Parathyroid adenoma (tissue), 2 donors: Measurements from ENCODE around the gene RTN4IP1.

Source experiments
- H2AFZ ChIP-seq: fragments of 300-600 bp; sonication (generic); one replicate; pipeline ENCODE4 v1.7.0; 2017; ENCODE audit warnings: antibody characterized with exemption, mild to moderate bottlenecking
- H3K27ac ChIP-seq: fragments of 300-600 bp; sonication (generic); one replicate; pipeline ENCODE4 v1.7.0; 2017
- H3K27me3 ChIP-seq: fragments of 300-600 bp; sonication (generic); one replicate; pipeline ENCODE4 v1.7.0; 2017; ENCODE audit warnings: low read length; ENCODE audit not compliant: control insufficient read depth, insufficient read depth
- H3K36me3 ChIP-seq: fragments of 300-600 bp; sonication (generic); one replicate; pipeline ENCODE4 v1.7.0; 2017; ENCODE audit warnings: low read length; ENCODE audit not compliant: control insufficient read depth, insufficient read depth
- H3K4me1 ChIP-seq: fragments of 300-600 bp; sonication (generic); one replicate; pipeline ENCODE4 v1.7.0; 2017; ENCODE audit warnings: control low read depth
- H3K4me2 ChIP-seq: fragments of 300-600 bp; sonication (generic); one replicate; pipeline ENCODE4 v1.7.0; 2017; ENCODE audit warnings: low read length
- H3K4me3 ChIP-seq: fragments of 300-600 bp; sonication (generic); one replicate; pipeline ENCODE4 v1.7.0; 2017; ENCODE audit warnings: low read depth, low read length
- H3K79me2 ChIP-seq: fragments of 300-600 bp; sonication (generic); one replicate; pipeline ENCODE4 v1.7.0; 2017; ENCODE audit warnings: control low read depth
- H3K9ac ChIP-seq: fragments of 300-600 bp; sonication (generic); one replicate; pipeline ENCODE4 v1.7.0; 2017; ENCODE audit warnings: mild to moderate bottlenecking
- H3K9me3 ChIP-seq: fragments of 300-600 bp; sonication (generic); one replicate; pipeline ENCODE4 v1.7.0; 2017; ENCODE audit warnings: low read length; ENCODE audit not compliant: control insufficient read depth
- CTCF ChIP-seq: fragments of 300-600 bp; sonication (generic); IDR thresholded peaks from one replicate; pipeline ENCODE4 v1.7.0; 2017; ENCODE audit warnings: antibody characterized with exemption, mild to moderate bottlenecking
- donor health status: primary hyperparathyroidism.

RTN4IP1 gene

GRCh38 chr6:106617302-106617701, 12.0 kb downstream of the RTN4IP1 start:
- no peak overlapping the region for H3K4me3 ChIP-seq
- no peak overlapping the region for H2AFZ ChIP-seq
- no peaks in the 10 kb centered on the region for H3K27me3 ChIP-seq
- H3K4me1 ChIP-seq, result no peaks in the 10 kb centered on the region
- no peaks in the 10 kb centered on the region for H3K36me3 ChIP-seq
- no peaks in the 10 kb centered on the region for H3K9me3 ChIP-seq
- no peak overlapping the region for H3K27ac ChIP-seq
- no peak overlapping the region for H3K4me2 ChIP-seq
- no peak overlapping the region for H3K9ac ChIP-seq
- TF ChIP-seq CTCF, result no peak
- no peaks in the 10 kb centered on the region for H3K79me2 ChIP-seq

- Histone ChIP-seq H2AFZ (no peak overlapping the region), H3K36me3 (no peaks in the 10 kb centered on the region), H3K4me3 (no peak overlapping the region), H3K79me2 (no peaks in the 10 kb centered on the region), H3K27me3 (no peaks in the 10 kb centered on the region), H3K9ac (no peak overlapping the region), H3K9me3 (no peaks in the 10 kb centered on the region), H3K27ac (no peak overlapping the region), H3K4me2 (no peak overlapping the region), H3K4me1 (no peaks in the 10 kb centered on the region)
- TF ChIP-seq CTCF, result no peak
These were observed 14.6 kb downstream of the RTN4IP1 start for GRCh38 chr6:106614592-106615257.

- H3K27ac ChIP-seq, result no peak overlapping the region
- no peaks in the 10 kb centered on the region for H3K4me1 ChIP-seq
- no peaks in the 10 kb centered on the region for H3K9me3 ChIP-seq
- TF ChIP-seq CTCF, result no peak
- H3K79me2 ChIP-seq, result no peaks in the 10 kb centered on the region
- no peak overlapping the region for H2AFZ ChIP-seq
- H3K27me3 ChIP-seq, result no peaks in the 10 kb centered on the region
- H3K4me2 ChIP-seq, result no peak overlapping the region
- H3K9ac ChIP-seq, result no peak overlapping the region
- H3K36me3 ChIP-seq, result no peaks in the 10 kb centered on the region
- H3K4me3 ChIP-seq, result no peak overlapping the region
These were observed 15.1 kb downstream of the RTN4IP1 start for GRCh38 chr6:106614166-106614565.

GRCh38 chr6:106613590-106613989, 15.7 kb downstream of the RTN4IP1 start:
- no peak for TF ChIP-seq CTCF
- no peak overlapping the region for H3K9ac ChIP-seq

More at GRCh38 chr6:106613590-106613989, 15.7 kb downstream of the RTN4IP1 start:
- Histone ChIP-seq H3K27me3 (no peaks in the 10 kb centered on the region), H3K4me3 (no peak overlapping the region), H3K27ac (no peak overlapping the region), H3K79me2 (no peaks in the 10 kb centered on the region), H3K4me2 (no peak overlapping the region), H3K36me3 (no peaks in the 10 kb centered on the region), H2AFZ (no peak overlapping the region), H3K4me1 (no peaks in the 10 kb centered on the region), H3K9me3 (no peaks in the 10 kb centered on the region)
